ENCODE measurements around the gene PKD1L1. TPM values are rescaled to one million over a fixed set of nuclear protein-coding genes. Genes with fewer than 3 reads are reported as not detected.

The PKD1L1 gene
- total RNA-seq, 1 experiment from 2014 or later = not detected

DNA sequence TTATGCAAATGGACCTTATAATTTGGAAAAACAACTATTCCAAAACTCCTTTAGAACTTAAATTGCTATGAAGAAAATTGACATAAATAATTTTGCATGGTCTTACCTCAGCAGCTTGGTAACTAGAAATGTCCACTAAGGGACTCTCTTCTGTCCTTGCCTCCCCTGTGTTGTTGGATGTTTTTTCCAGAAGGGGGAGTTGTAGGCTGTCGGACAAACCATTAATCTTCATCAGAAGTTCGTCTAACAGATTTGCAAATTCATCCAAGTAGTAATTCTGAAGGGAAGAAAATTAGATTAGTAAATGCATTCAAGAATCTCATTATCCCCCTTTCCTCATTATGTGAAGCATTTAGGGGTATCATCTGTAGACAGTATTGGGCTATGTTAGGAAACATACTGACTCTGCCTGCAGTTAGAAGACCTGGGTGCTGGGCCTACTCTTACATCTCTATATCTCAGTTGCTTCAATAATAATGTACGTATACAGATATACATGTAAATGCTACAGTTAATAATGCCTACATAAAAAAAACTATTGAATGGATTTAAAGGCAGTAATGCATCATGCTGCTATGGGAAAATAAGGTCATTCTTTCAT is 155.6 kb downstream of the PKD1L1 start:
- TF ChIP-seq, protein P1, sequence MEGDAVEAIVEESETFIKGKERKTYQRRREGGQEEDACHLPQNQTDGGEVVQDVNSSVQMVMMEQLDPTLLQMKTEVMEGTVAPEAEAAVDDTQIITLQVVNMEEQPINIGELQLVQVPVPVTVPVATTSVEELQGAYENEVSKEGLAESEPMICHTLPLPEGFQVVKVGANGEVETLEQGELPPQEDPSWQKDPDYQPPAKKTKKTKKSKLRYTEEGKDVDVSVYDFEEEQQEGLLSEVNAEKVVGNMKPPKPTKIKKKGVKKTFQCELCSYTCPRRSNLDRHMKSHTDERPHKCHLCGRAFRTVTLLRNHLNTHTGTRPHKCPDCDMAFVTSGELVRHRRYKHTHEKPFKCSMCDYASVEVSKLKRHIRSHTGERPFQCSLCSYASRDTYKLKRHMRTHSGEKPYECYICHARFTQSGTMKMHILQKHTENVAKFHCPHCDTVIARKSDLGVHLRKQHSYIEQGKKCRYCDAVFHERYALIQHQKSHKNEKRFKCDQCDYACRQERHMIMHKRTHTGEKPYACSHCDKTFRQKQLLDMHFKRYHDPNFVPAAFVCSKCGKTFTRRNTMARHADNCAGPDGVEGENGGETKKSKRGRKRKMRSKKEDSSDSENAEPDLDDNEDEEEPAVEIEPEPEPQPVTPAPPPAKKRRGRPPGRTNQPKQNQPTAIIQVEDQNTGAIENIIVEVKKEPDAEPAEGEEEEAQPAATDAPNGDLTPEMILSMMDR (conservative IDR thresholded peaks at IDR 0.05; ENCODE audit: low read depth, low read length) = peak; percentile 59
- TF ChIP-seq EZH2 (IDR thresholded peaks at IDR 0.05; ENCODE audit: borderline replicate concordance, low read depth, low read length, poor library complexity, severe bottlenecking) = no peak
- no peak overlapping the region for H3K27ac ChIP-seq (ENCODE audit: low read depth, low read length, poor library complexity, severe bottlenecking)
- H3K4me3 ChIP-seq (ENCODE audit: low read depth, low read length, poor library complexity, severe bottlenecking) = no peak overlapping the region
- DNase-seq (ENCODE audit: low spot score) = peak; percentile 44
- no peaks in the 10 kb centered on the region for H3K9me3 ChIP-seq (ENCODE audit: low read depth, low read length, poor library complexity, severe bottlenecking)
- intact Hi-C loops (cut with micrococcal nuclease; ENCODE audit: unreplicated experiment) = no loop called here
- CTCF ChIA-PET = no interaction called here
- POLR2A ChIA-PET (ENCODE audit: low non-redundant PET) = no interaction called here
- H3K36me3 ChIP-seq (ENCODE audit: insufficient read depth, low read length, poor library complexity, severe bottlenecking) = no peaks in the 10 kb centered on the region
- H3K4me1 ChIP-seq (ENCODE audit: insufficient read depth, low read length, poor library complexity, severe bottlenecking) = no peaks in the 10 kb centered on the region
- H3K27me3 ChIP-seq (replicated peaks; ENCODE audit: insufficient read depth, low read depth, low read length, poor library complexity) = no peaks in the 10 kb centered on the region
- BruUV-seq (replicated peaks) = no TSS peak

DNA sequence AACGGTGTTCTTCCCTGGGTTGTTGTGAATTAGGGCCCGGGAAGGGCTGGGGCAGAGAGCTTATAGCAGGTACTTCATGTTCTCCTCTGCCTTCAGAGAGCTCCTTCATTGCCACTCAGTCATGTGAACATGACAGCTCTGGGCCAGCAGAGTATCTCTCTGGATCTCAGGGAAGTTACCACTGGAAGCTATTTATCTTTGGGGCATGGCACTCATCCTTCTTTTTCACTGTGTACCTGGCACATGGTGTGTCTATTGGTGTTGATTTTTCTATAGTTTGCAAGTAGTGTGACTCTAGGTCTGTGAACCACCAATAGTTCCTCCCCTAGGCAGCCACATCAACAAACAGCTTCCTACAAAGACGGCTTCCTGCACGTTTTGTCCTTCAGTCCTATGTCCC is 156.6 kb downstream of the PKD1L1 start:
- H3K9me3 ChIP-seq (ENCODE audit: low read depth, low read length, poor library complexity, severe bottlenecking) = no peaks in the 10 kb centered on the region
- no peaks in the 10 kb centered on the region for H3K4me1 ChIP-seq (ENCODE audit: insufficient read depth, low read length, poor library complexity, severe bottlenecking)
- BruUV-seq (replicated peaks) = no TSS peak
- H3K27ac ChIP-seq (ENCODE audit: low read depth, low read length, poor library complexity, severe bottlenecking) = no peak overlapping the region
- TF ChIP-seq, protein P1 (conservative IDR thresholded peaks at IDR 0.05; ENCODE audit: low read depth, low read length) = no peak
- TF ChIP-seq EZH2 (IDR thresholded peaks at IDR 0.05; ENCODE audit: borderline replicate concordance, low read depth, low read length, poor library complexity, severe bottlenecking) = no peak
- H3K27me3 ChIP-seq (replicated peaks; ENCODE audit: insufficient read depth, low read depth, low read length, poor library complexity) = no peaks in the 10 kb centered on the region
- ChIA-PET POLR2A (ENCODE audit: low non-redundant PET) (no interaction called here), CTCF (no interaction called here)
- no peaks in the 10 kb centered on the region for H3K36me3 ChIP-seq (ENCODE audit: insufficient read depth, low read length, poor library complexity, severe bottlenecking)
- intact Hi-C loops (cut with micrococcal nuclease; ENCODE audit: unreplicated experiment) = no loop called here
- no peak for DNase-seq (ENCODE audit: low spot score)
- no peak overlapping the region for H3K4me3 ChIP-seq (ENCODE audit: low read depth, low read length, poor library complexity, severe bottlenecking)

DNA sequence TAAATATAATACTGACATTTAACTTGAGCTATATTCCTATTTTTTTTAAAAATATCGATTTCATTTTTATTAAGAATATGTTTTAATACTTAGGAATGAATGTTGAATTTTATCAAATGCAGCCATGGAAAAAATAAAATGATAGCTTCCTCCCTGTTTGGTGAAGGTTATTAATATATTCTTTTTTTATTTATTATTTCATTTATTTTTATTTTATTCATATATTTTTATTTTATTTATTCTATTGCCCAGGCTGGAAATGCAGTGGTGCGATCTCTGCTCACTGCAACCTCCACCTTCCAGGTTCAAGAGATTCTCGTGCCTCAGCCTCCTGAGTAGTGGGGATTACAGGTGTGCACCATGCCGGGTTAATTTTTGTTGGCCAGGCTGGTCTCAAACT is 160.2 kb downstream of the PKD1L1 start:
- Histone ChIP-seq H3K36me3 (ENCODE audit: insufficient read depth, low read length, poor library complexity, severe bottlenecking) (no peaks in the 10 kb centered on the region), H3K27ac (ENCODE audit: low read depth, low read length, poor library complexity, severe bottlenecking) (no peak overlapping the region), H3K9me3 (ENCODE audit: low read depth, low read length, poor library complexity, severe bottlenecking) (no peaks in the 10 kb centered on the region), H3K4me1 (ENCODE audit: insufficient read depth, low read length, poor library complexity, severe bottlenecking) (peaks cover 9% of the 10 kb centered on the region), H3K4me3 (ENCODE audit: low read depth, low read length, poor library complexity, severe bottlenecking) (no peak overlapping the region), H3K27me3 (replicated peaks; ENCODE audit: insufficient read depth, low read depth, low read length, poor library complexity) (no peaks in the 10 kb centered on the region)
- TF ChIP-seq, protein P1 (conservative IDR thresholded peaks at IDR 0.05; ENCODE audit: low read depth, low read length) = no peak
- no peak for TF ChIP-seq EZH2 (IDR thresholded peaks at IDR 0.05; ENCODE audit: borderline replicate concordance, low read depth, low read length, poor library complexity, severe bottlenecking)
- ChIA-PET POLR2A (ENCODE audit: low non-redundant PET) (no interaction called here), CTCF (no interaction called here)
- no TSS peak for BruUV-seq (replicated peaks)
- DNase-seq (ENCODE audit: low spot score) = no peak
- intact Hi-C loops (cut with micrococcal nuclease; ENCODE audit: unreplicated experiment) = no loop called here
